Stimulated activated naive CD8-positive, alpha-beta T cell treated with anti-CD3 and anti-CD28 coated beads, Interleukin-15, amount 100 ng/mL, for 72 hours (primary cell): ENCODE measurements around the gene FRY.

ENCODE experiments used
- ATAC-seq: fragments of 150-1000 bp; cut with Tn5 transposase; 2 replicates; pipeline ENCODE4 v1.10.0; 2021; ENCODE audit warnings: mild to moderate bottlenecking, moderate library complexity
- DNase-seq, 2 donors: peaks; one replicate each; pipeline ENCODE4 v3.0.0; 2021 to 2022
- H3K27ac Mint-ChIP-seq, 2 donors: one replicate each; pipeline ENCODE4 v1.8.0; 2022; ENCODE audit warnings: mild to moderate bottlenecking in 2 of 2, mixed read lengths in 2 of 2, moderate library complexity in 2 of 2
- H3K27me3 Mint-ChIP-seq: one replicate; pipeline ENCODE4 v1.8.0; 2022; ENCODE audit warnings: mixed read lengths
- H3K4me1 Mint-ChIP-seq: one replicate; pipeline ENCODE4 v1.8.0; 2022; ENCODE audit warnings: mild to moderate bottlenecking, mixed read lengths
- H3K4me3 Mint-ChIP-seq, 2 donors: one replicate each; pipeline ENCODE4 v1.8.0; 2022; ENCODE audit warnings: mild to moderate bottlenecking in 2 of 2, mixed read lengths in 2 of 2, moderate library complexity in 1 of 2
- H3K9me3 Mint-ChIP-seq, 2 donors: one replicate each; pipeline ENCODE4 v1.8.0; 2022; ENCODE audit warnings: mixed read lengths in 2 of 2

FRY gene

GRCh38 chr13:32075170-32075851, 43.7 kb downstream of the FRY start:
- Mint-ChIP-seq H3K27ac (no peak overlapping the region), H3K9me3 (peaks cover 0 to 6% of the 10 kb centered on the region in 2 donors), H3K27me3 (no peaks in the 10 kb centered on the region), H3K4me3 (no peak overlapping the region), H3K4me1 (no peaks in the 10 kb centered on the region)
- ATAC-seq, result no peak
- DNase-seq, result no peak

- DNase-seq, result no peak
- H3K27me3 Mint-ChIP-seq, result no peaks in the 10 kb centered on the region
Observed at GRCh38 chr13:32079587-32079986, 48.0 kb downstream of the FRY start.

GRCh38 chr13:32080328-32080744, 48.8 kb downstream of the FRY start:
- H3K4me1 Mint-ChIP-seq, result no peaks in the 10 kb centered on the region

More at GRCh38 chr13:32079587-32079986, 48.0 kb downstream of the FRY start:
- no peak overlapping the region for H3K4me3 Mint-ChIP-seq
- H3K9me3 Mint-ChIP-seq, result no peaks in the 10 kb centered on the region
- no peaks in the 10 kb centered on the region for H3K4me1 Mint-ChIP-seq
- H3K27ac Mint-ChIP-seq, result no peak overlapping the region
- no peak for ATAC-seq

GRCh38 chr13:32081591-32081990, 50.0 kb downstream of the FRY start:
- Mint-ChIP-seq H3K9me3 (no peaks in the 10 kb centered on the region), H3K4me1 (no peaks in the 10 kb centered on the region), H3K4me3 (no peak overlapping the region), H3K27me3 (no peaks in the 10 kb centered on the region), H3K27ac (no peak overlapping the region)
- DNase-seq (no peak), ATAC-seq (no peak)

More at GRCh38 chr13:32080328-32080744, 48.8 kb downstream of the FRY start:
- H3K27ac Mint-ChIP-seq, result no peak overlapping the region
- H3K27me3 Mint-ChIP-seq, result no peaks in the 10 kb centered on the region
- DNase-seq (no peak), ATAC-seq (no peak)
- no peak overlapping the region for H3K4me3 Mint-ChIP-seq
- H3K9me3 Mint-ChIP-seq, result no peaks in the 10 kb centered on the region

- no peak overlapping the region for H3K27ac Mint-ChIP-seq
- no peaks in the 10 kb centered on the region for H3K4me1 Mint-ChIP-seq
- no peaks in the 10 kb centered on the region for H3K27me3 Mint-ChIP-seq
- ATAC-seq (no peak), DNase-seq (no peak)
- no peak overlapping the region for H3K4me3 Mint-ChIP-seq
- no peaks in the 10 kb centered on the region for H3K9me3 Mint-ChIP-seq
Observed at GRCh38 chr13:32086366-32086765, 54.8 kb downstream of the FRY start.

GRCh38 chr13:32086791-32087441, 55.3 kb downstream of the FRY start:
- ATAC-seq (no peak), DNase-seq (no peak)
- H3K4me3 Mint-ChIP-seq, result no peak overlapping the region
- H3K27ac Mint-ChIP-seq, result no peak overlapping the region
- H3K9me3 Mint-ChIP-seq, result no peaks in the 10 kb centered on the region
- H3K4me1 Mint-ChIP-seq, result no peaks in the 10 kb centered on the region
- H3K27me3 Mint-ChIP-seq, result no peaks in the 10 kb centered on the region

- Mint-ChIP-seq H3K4me3 (no peak overlapping the region), H3K27me3 (no peaks in the 10 kb centered on the region), H3K4me1 (no peaks in the 10 kb centered on the region), H3K9me3 (no peaks in the 10 kb centered on the region), H3K27ac (no peak overlapping the region)
- ATAC-seq (no peak), DNase-seq (no peak)
Observed at GRCh38 chr13:32087955-32088747, 56.6 kb downstream of the FRY start.

GRCh38 chr13:32092496-32092895, 60.9 kb downstream of the FRY start:
- Mint-ChIP-seq H3K27me3 (no peaks in the 10 kb centered on the region), H3K9me3 (no peaks in the 10 kb centered on the region), H3K27ac (no peak overlapping the region), H3K4me3 (no peak overlapping the region), H3K4me1 (no peaks in the 10 kb centered on the region)
- ATAC-seq (no peak), DNase-seq (no peak)

- no peak for ATAC-seq
- no peak overlapping the region for H3K4me3 Mint-ChIP-seq
- H3K27ac Mint-ChIP-seq, result no peak overlapping the region
- no peaks in the 10 kb centered on the region for H3K4me1 Mint-ChIP-seq
- DNase-seq, result no peak
- no peaks in the 10 kb centered on the region for H3K9me3 Mint-ChIP-seq
- H3K27me3 Mint-ChIP-seq, result no peaks in the 10 kb centered on the region
Observed at GRCh38 chr13:32093006-32093405, 61.4 kb downstream of the FRY start.

GRCh38 chr13:32098272-32098671, 66.7 kb downstream of the FRY start:
- no peak overlapping the region for H3K4me3 Mint-ChIP-seq
- H3K4me1 Mint-ChIP-seq, result no peaks in the 10 kb centered on the region
- no peak for DNase-seq
- H3K27me3 Mint-ChIP-seq, result peaks cover 7% of the 10 kb centered on the region
- no peaks in the 10 kb centered on the region for H3K9me3 Mint-ChIP-seq
- no peak for ATAC-seq
- no peak overlapping the region for H3K27ac Mint-ChIP-seq

- H3K27me3 Mint-ChIP-seq, result peaks cover 6% of the 10 kb centered on the region
- peaks cover 0 to 12% of the 10 kb centered on the region in 2 donors for H3K9me3 Mint-ChIP-seq
- H3K27ac Mint-ChIP-seq, result peak overlapping the region in 1 of 2 donors; percentile 52
- no peak overlapping the region for H3K4me3 Mint-ChIP-seq
- H3K4me1 Mint-ChIP-seq, result no peaks in the 10 kb centered on the region
- ATAC-seq, result no peak
- no peak for DNase-seq
Observed at GRCh38 chr13:32105653-32106313, 74.2 kb downstream of the FRY start.

GRCh38 chr13:32107474-32107873, 75.9 kb downstream of the FRY start:
- Mint-ChIP-seq H3K4me1 (no peaks in the 10 kb centered on the region), H3K4me3 (no peak overlapping the region), H3K27ac (no peak overlapping the region), H3K27me3 (no peaks in the 10 kb centered on the region), H3K9me3 (peaks cover 0 to 12% of the 10 kb centered on the region in 2 donors)
- ATAC-seq (no peak), DNase-seq (no peak)

- Mint-ChIP-seq H3K27ac (no peak overlapping the region), H3K27me3 (no peaks in the 10 kb centered on the region), H3K4me1 (no peaks in the 10 kb centered on the region), H3K9me3 (peaks cover 0 to 12% of the 10 kb centered on the region in 2 donors), H3K4me3 (no peak overlapping the region)
- no peak for ATAC-seq
- DNase-seq, result no peak
Observed at GRCh38 chr13:32107973-32108372, 76.4 kb downstream of the FRY start.

GRCh38 chr13:32113532-32113931, 82.0 kb downstream of the FRY start:
- no peak overlapping the region for H3K27ac Mint-ChIP-seq
- peaks cover 16% of the 10 kb centered on the region for H3K4me1 Mint-ChIP-seq
- H3K27me3 Mint-ChIP-seq, result no peaks in the 10 kb centered on the region
- no peak for ATAC-seq
- no peaks in the 10 kb centered on the region for H3K9me3 Mint-ChIP-seq
- no peak for DNase-seq
- H3K4me3 Mint-ChIP-seq, result no peak overlapping the region

- no peak overlapping the region for H3K27ac Mint-ChIP-seq
- no peak overlapping the region for H3K4me3 Mint-ChIP-seq
- H3K4me1 Mint-ChIP-seq, result peaks cover 16% of the 10 kb centered on the region
- H3K9me3 Mint-ChIP-seq, result no peaks in the 10 kb centered on the region
- DNase-seq, result no peak
- no peak for ATAC-seq
- H3K27me3 Mint-ChIP-seq, result no peaks in the 10 kb centered on the region
Observed at GRCh38 chr13:32114284-32114950, 82.8 kb downstream of the FRY start.
